ENCODE results near the gene MICU1. TPM values are rescaled to one million over a fixed set of nuclear protein-coding genes. Genes with fewer than 3 reads are reported as not detected.
"Not testable (repeated sequence)": the region's sequence is repeated elsewhere in the genome, so short reads cannot be mapped to it uniquely, and the experiment has no call there.

The MICU1 gene
- total RNA-seq, 1 donor from 2014 or later, result 58.2 TPM

DNA sequence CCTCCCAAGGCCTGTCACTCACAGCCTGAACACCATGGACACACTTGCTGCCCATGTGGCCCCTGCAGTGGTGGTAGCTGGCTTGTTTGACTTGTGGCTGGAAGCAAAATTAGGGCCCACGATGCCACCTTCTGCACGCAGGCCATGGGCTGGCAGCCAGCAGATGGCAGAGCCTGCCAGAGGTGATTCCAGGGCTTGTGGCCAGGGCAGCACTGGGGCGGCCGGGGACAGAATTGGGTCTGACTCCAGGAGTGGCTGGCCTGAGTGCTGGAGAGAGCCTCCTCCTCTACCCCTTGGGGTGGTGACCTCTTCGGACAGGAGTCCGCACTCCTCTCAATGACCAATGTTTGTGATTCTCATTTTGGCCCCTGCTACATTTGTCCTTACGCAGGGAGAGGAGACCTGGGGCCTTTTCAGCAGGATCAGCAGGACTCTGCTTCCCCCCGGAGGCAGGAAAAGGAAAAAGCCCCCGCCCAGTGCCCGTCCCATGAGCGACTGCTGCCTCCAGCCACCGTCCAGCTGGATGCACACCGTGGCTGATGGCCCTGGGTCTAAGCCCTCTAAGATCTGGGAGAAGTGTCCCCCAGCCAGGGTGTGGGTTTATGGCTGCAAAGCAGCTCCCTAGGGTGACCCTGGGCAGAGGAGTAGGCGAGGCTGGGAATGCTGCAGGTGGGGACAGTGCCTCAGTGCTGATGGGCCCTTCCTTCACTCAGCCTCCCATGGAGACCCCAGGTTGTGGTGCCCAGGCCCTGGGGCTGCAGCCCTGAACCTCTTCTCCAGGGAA is 297.6 kb downstream of the MICU1 start:
- Mint-ChIP-seq H3K4me3 (no peak overlapping the region), H3K27ac (no peak overlapping the region), H3K27me3 (ENCODE audit: low read depth) (no peaks in the 10 kb centered on the region), H3K9me3 (no peaks in the 10 kb centered on the region), H3K36me3 (no peaks in the 10 kb centered on the region), H3K4me1 (peaks cover 58% of the 10 kb centered on the region)
- DNase-seq (ENCODE audit: low spot score in 2 of 2, unreplicated experiment in 2 of 2), result peak in 1 of 2 experiments; percentile 68
- TF ChIP-seq, protein P1, sequence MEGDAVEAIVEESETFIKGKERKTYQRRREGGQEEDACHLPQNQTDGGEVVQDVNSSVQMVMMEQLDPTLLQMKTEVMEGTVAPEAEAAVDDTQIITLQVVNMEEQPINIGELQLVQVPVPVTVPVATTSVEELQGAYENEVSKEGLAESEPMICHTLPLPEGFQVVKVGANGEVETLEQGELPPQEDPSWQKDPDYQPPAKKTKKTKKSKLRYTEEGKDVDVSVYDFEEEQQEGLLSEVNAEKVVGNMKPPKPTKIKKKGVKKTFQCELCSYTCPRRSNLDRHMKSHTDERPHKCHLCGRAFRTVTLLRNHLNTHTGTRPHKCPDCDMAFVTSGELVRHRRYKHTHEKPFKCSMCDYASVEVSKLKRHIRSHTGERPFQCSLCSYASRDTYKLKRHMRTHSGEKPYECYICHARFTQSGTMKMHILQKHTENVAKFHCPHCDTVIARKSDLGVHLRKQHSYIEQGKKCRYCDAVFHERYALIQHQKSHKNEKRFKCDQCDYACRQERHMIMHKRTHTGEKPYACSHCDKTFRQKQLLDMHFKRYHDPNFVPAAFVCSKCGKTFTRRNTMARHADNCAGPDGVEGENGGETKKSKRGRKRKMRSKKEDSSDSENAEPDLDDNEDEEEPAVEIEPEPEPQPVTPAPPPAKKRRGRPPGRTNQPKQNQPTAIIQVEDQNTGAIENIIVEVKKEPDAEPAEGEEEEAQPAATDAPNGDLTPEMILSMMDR (IDR thresholded peaks at IDR 0.05; ENCODE audit: unreplicated experiment), result no peak

DNA sequence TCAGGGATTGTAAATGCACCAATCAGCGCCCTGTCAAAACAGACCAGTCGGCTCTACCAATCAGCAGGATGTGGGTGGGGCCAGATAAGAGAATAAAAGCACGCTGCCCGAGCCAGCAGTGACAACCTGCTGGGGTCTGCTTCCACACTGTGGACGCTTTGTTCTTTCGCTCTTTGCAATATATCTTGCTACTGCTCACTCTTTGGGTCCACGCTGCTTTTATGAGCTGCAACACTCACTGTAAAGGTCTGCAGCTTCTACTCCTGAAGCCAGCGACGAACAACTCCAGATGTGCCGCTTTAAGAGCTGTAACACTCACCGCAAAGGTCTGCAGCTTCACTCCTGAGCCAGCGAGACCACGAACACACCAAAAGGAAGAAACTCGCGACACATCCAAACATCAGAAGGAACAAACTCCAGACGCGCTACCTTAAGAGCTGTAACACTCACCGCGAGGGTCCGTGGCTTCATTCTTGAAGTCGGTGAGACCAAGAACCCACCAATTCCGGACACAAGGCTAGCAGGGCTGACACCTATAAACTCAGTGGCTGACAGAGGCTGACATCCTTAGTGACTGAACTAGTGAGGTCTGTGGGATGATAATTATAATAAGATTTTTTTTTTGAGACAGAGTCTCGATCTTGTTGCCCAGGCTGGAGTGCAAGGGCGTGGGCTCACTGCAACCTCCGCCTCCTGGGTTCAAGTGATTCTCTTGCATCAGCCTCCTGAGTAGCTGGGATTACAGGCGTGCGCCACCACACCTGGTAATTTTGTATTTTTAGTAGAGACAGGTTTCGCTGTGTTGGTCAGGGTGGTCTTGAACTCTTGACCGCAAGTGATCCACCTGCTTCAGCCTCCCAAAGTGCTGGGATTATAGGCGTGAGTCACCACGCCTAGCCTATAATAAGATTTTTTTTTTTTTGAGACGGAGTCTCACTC is 298.9 kb downstream of the MICU1 start:
- not testable (repeated sequence) for H3K4me3 Mint-ChIP-seq; H3K36me3 Mint-ChIP-seq; H3K27me3 Mint-ChIP-seq (ENCODE audit: low read depth); DNase-seq (ENCODE audit: low spot score in 2 of 2, unreplicated experiment in 2 of 2); H3K9me3 Mint-ChIP-seq
- peaks cover 54% of the 10 kb centered on the region for H3K4me1 Mint-ChIP-seq
- H3K27ac Mint-ChIP-seq, result peak overlapping the region; percentile 19

DNA sequence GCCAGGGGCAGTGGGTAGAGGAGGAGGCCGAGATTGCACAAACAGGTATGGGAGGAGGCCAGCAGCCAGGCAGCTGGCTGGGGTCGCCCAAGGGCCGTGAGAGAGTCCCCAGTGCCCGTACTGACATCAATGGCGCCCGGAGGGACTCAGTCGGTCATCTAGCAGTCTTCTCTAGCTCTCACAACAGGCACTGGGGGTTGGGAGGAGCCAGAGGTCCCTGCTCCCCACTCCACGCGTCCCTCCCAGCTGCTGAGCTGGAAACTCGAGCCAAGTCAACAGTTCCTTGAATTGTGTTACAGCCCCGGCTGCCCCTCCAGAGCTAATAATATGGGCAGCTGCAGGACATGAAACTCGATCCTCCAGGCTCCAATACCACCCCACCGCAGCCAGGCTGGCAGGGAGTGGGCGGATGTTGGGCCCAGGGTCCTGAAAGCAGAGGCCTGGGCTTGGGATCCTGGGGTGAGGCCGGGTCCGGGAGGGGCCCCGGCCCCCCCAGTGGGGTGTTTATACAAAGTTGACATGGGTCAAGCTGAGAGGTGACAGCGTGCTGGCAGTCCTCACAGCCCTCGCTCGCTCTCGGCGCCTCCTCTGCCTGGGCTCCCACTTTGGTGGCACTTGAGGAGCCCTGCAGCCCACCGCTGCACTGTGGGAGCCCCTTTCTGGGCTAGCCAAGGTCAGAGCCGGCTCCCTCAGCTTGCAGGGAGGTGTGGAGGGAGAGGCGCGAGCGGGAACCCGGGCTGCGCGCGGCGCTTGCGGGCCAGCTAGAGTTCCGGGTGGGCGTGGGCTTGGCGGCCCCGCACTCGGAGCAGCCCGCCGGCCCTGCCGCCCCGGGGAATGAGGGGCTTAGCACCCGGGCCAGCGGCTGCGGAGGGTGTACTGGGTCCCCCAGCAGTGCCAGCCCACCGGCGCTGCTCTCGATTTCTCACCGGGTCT is 300.4 kb downstream of the MICU1 start:
- H3K27ac Mint-ChIP-seq, result peak overlapping the region; percentile 67
- DNase-seq (ENCODE audit: low spot score in 2 of 2, unreplicated experiment in 2 of 2); H3K27me3 Mint-ChIP-seq (ENCODE audit: low read depth); H3K4me3 Mint-ChIP-seq; H3K36me3 Mint-ChIP-seq; H3K9me3 Mint-ChIP-seq: not testable (repeated sequence)
- peaks cover 50% of the 10 kb centered on the region for H3K4me1 Mint-ChIP-seq

DNA sequence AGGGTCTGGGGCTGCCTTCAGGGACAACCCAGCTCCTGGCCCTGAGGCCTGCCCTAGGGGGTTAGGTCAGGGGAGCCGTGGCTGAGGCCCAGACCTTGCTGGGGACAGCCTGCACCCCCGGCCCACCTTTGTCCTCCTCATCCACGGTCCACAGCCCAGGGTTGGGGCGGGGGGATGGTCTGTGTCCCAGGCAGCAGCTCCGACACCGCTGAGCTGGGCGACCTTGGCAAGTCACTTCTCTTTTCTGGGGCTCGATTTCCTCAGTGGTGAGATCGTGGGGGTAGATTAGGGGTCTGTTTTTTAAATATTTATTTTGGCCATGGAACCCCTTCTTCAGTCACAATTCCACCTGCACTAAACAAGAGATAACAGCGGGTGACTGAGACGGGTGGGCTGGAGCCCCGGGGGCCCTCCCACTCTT is 302.1 kb downstream of the MICU1 start:
- no peaks in the 10 kb centered on the region for H3K36me3 Mint-ChIP-seq
- TF ChIP-seq, protein P1 (IDR thresholded peaks at IDR 0.05; ENCODE audit: unreplicated experiment), result no peak
- H3K9me3 Mint-ChIP-seq, result no peaks in the 10 kb centered on the region
- no peak overlapping the region for H3K27ac Mint-ChIP-seq
- DNase-seq (ENCODE audit: low spot score in 2 of 2, unreplicated experiment in 2 of 2), result no peak
- no peaks in the 10 kb centered on the region for H3K27me3 Mint-ChIP-seq (ENCODE audit: low read depth)
- H3K4me3 Mint-ChIP-seq, result no peak overlapping the region
- peaks cover 57% of the 10 kb centered on the region for H3K4me1 Mint-ChIP-seq

DNA sequence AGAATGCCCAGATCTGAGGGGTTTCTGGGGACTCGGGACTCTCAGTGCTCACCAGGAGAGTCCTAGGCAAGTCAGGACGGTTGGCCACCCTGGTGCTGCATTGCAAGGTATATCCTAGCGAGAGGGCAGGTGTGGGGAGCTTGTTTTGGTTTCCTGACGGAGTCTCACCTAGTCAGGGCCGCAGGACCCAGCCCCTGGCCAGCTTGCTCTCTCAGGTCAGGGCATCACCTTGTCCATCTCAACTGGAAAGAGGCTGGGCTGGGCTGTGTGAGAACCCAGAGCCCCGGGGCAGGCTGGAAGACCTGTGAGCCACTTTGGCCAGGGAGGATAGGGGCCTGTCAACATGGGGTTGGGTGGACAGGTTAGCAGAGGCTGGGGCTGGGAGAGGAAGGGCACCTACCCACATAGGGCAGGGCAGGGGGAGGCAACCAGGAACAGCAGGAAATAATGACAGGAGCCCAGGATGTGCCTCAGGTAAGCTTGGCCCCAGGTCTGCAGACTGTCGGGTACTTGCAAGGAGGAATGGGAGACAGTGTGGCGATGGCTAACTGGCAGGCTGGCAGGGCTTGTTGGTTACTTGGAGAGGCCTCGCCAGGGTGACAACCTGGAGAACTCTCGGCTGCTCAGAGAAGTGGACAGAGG is 302.6 kb downstream of the MICU1 start:
- H3K27me3 Mint-ChIP-seq (ENCODE audit: low read depth), result no peaks in the 10 kb centered on the region
- peaks cover 53% of the 10 kb centered on the region for H3K4me1 Mint-ChIP-seq
- TF ChIP-seq, protein P1 (IDR thresholded peaks at IDR 0.05; ENCODE audit: unreplicated experiment), result no peak
- H3K36me3 Mint-ChIP-seq, result no peaks in the 10 kb centered on the region
- H3K27ac Mint-ChIP-seq, result peak overlapping the region; percentile 39
- no peak for DNase-seq (ENCODE audit: low spot score in 2 of 2, unreplicated experiment in 2 of 2)
- no peaks in the 10 kb centered on the region for H3K9me3 Mint-ChIP-seq
- no peak overlapping the region for H3K4me3 Mint-ChIP-seq

Measured in mesothelial cell of epicardium (in vitro differentiated cells).